GM23338 (cell line): ENCODE results near the gene NBAS.

Experiments
- CREB1 ChIP-seq: fragments of 250-450 bp; sonication (Bioruptor Pico); IDR thresholded peaks from 2 replicates; pipeline ENCODE4 v1.5.0; 2020; ENCODE audit warnings: low read depth, mild to moderate bottlenecking, moderate library complexity
- ETS1 ChIP-seq: IDR thresholded peaks from 2 replicates; pipeline ENCODE4 v1.6.1; 2016; ENCODE audit warnings: antibody characterized with exemption
- EZH2 ChIP-seq: fragments of 200-600 bp; sonication (generic); IDR thresholded peaks from one replicate; pipeline ENCODE4 v1.8.0; 2017; ENCODE audit warnings: antibody characterized with exemption, mild to moderate bottlenecking, low read depth; ENCODE audit not compliant: unreplicated experiment
- EZH2phosphoT487 ChIP-seq: fragments of 200-600 bp; sonication (generic); IDR thresholded peaks from one replicate; pipeline ENCODE4 v1.8.1; 2018; ENCODE audit warnings: antibody characterized with exemption; ENCODE audit not compliant: unreplicated experiment
- POLR2AphosphoS5 ChIP-seq: IDR thresholded peaks from 2 replicates; pipeline ENCODE4 v1.6.1; 2016; ENCODE audit warnings: antibody characterized with exemption, low read depth
- REST ChIP-seq: IDR thresholded peaks from one replicate; pipeline ENCODE4 v1.6.1; 2018; ENCODE audit warnings: antibody characterized with exemption; ENCODE audit not compliant: unreplicated experiment
- STAT1 ChIP-seq: IDR thresholded peaks from one replicate; pipeline ENCODE4 v1.6.1; 2016; ENCODE audit warnings: antibody characterized with exemption; ENCODE audit not compliant: unreplicated experiment
- ZNF114 ChIP-seq: fragments of 250-450 bp; sonication (Bioruptor Pico); IDR thresholded peaks from 2 replicates; pipeline ENCODE4 v1.5.0; 2020; ENCODE audit warnings: mild to moderate bottlenecking, moderate library complexity
- TF ChIP-seq, protein P1 (sequence below), 2 experiments: fragments of 200-600 bp in 1 of 2; sonication (generic) in 1 of 2; conservative IDR thresholded peaks; 2 replicates each; pipeline versions ENCODE4 v1.5.1 to v1.6.1; 2016 to 2017; ENCODE audit warnings: antibody characterized with exemption in 2 of 2, low read depth in 2 of 2, mild to moderate bottlenecking in 2 of 2, moderate library complexity in 1 of 2
- TF ChIP-seq, protein P2 (sequence below): fragments of 250-450 bp; sonication (Bioruptor Pico); IDR thresholded peaks from 2 replicates; pipeline ENCODE4 v1.5.0; 2020; ENCODE audit warnings: mild to moderate bottlenecking, moderate library complexity

DNA sequence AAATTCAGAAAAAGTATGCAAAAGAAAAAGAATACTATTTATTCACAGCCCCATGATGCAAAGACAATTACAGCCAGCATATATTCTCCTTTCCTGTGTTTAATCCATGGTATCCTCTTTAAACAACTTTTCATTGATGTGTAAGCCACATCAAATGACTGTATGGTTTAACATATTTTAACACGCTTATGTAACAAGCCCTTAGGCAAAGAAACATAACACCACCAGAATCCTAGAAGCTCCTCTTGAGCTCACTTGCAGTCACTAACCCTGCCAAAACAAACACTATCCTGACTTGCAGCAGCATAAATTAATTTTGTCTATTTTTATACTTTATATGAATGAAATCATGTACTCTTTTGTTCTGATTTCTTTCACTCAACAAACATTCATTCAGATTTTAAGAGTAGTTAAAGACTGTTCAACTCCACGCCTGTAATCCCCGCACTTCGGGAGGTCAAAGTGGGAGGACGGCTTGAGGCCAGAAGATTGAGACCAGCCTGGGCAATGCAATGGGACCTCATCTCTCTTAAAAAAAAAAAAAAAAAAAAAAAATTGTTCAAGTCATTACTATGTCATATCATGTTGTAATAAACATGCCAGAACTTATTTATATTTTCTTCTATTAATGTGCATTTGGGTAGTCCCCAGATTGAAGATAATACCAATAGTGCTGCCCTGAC is 226.3 kb downstream of the NBAS start:
- TF ChIP-seq, protein P1, sequence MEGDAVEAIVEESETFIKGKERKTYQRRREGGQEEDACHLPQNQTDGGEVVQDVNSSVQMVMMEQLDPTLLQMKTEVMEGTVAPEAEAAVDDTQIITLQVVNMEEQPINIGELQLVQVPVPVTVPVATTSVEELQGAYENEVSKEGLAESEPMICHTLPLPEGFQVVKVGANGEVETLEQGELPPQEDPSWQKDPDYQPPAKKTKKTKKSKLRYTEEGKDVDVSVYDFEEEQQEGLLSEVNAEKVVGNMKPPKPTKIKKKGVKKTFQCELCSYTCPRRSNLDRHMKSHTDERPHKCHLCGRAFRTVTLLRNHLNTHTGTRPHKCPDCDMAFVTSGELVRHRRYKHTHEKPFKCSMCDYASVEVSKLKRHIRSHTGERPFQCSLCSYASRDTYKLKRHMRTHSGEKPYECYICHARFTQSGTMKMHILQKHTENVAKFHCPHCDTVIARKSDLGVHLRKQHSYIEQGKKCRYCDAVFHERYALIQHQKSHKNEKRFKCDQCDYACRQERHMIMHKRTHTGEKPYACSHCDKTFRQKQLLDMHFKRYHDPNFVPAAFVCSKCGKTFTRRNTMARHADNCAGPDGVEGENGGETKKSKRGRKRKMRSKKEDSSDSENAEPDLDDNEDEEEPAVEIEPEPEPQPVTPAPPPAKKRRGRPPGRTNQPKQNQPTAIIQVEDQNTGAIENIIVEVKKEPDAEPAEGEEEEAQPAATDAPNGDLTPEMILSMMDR (conservative IDR thresholded peaks at IDR 0.05; ENCODE audit: low read depth in 2 of 2), result no peak
- TF ChIP-seq EZH2 (no peak), POLR2AphosphoS5 (no peak), REST (no peak), EZH2phosphoT487 (no peak), STAT1 (no peak), CREB1 (no peak), ZNF114 (CRISPR knock-in tag) (no peak), ETS1 (no peak)
- TF ChIP-seq, protein P2, sequence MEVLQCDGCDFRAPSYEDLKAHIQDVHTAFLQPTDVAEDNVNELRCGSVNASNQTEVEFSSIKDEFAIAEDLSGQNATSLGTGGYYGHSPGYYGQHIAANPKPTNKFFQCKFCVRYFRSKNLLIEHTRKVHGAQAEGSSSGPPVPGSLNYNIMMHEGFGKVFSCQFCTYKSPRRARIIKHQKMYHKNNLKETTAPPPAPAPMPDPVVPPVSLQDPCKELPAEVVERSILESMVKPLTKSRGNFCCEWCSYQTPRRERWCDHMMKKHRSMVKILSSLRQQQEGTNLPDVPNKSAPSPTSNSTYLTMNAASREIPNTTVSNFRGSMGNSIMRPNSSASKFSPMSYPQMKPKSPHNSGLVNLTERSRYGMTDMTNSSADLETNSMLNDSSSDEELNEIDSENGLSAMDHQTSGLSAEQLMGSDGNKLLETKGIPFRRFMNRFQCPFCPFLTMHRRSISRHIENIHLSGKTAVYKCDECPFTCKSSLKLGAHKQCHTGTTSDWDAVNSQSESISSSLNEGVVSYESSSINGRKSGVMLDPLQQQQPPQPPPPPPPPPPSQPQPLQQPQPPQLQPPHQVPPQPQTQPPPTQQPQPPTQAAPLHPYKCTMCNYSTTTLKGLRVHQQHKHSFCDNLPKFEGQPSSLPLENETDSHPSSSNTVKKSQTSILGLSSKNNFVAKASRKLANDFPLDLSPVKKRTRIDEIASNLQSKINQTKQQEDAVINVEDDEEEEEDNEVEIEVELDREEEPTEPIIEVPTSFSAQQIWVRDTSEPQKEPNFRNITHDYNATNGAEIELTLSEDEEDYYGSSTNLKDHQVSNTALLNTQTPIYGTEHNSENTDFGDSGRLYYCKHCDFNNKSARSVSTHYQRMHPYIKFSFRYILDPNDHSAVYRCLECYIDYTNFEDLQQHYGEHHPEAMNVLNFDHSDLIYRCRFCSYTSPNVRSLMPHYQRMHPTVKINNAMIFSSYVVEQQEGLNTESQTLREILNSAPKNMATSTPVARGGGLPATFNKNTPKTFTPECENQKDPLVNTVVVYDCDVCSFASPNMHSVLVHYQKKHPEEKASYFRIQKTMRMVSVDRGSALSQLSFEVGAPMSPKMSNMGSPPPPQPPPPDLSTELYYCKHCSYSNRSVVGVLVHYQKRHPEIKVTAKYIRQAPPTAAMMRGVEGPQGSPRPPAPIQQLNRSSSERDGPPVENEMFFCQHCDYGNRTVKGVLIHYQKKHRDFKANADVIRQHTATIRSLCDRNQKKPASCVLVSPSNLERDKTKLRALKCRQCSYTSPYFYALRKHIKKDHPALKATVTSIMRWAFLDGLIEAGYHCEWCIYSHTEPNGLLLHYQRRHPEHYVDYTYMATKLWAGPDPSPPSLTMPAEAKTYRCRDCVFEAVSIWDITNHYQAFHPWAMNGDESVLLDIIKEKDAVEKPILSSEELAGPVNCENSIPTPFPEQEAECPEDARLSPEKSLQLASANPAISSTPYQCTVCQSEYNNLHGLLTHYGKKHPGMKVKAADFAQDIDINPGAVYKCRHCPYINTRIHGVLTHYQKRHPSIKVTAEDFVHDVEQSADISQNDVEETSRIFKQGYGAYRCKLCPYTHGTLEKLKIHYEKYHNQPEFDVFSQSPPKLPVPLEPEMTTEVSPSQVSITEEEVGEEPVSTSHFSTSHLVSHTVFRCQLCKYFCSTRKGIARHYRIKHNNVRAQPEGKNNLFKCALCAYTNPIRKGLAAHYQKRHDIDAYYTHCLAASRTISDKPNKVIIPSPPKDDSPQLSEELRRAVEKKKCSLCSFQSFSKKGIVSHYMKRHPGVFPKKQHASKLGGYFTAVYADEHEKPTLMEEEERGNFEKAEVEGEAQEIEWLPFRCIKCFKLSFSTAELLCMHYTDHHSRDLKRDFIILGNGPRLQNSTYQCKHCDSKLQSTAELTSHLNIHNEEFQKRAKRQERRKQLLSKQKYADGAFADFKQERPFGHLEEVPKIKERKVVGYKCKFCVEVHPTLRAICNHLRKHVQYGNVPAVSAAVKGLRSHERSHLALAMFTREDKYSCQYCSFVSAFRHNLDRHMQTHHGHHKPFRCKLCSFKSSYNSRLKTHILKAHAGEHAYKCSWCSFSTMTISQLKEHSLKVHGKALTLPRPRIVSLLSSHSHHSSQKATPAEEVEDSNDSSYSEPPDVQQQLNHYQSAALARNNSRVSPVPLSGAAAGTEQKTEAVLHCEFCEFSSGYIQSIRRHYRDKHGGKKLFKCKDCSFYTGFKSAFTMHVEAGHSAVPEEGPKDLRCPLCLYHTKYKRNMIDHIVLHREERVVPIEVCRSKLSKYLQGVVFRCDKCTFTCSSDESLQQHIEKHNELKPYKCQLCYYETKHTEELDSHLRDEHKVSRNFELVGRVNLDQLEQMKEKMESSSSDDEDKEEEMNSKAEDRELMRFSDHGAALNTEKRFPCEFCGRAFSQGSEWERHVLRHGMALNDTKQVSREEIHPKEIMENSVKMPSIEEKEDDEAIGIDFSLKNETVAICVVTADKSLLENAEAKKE (CRISPR knock-in tag), result no peak
